Mesenchymal stem cell (in vitro differentiated cells and primary cell): ENCODE data around the gene RCC1.
"Not testable (repeated sequence)": the region's sequence is repeated elsewhere in the genome, so short reads cannot be mapped to it uniquely, and the experiment has no call there.

Experiments used
- DNase-seq: peaks from one replicate; pipeline ENCODE4 v3.0.0-alpha.2; 2013
- H2AFZ ChIP-seq: one replicate; pipeline ENCODE4 v1.6.1; 2013; ENCODE audit warnings: low read depth, mild to moderate bottlenecking, control low read depth, inconsistent platforms, low read length, moderate library complexity
- H2AK5ac ChIP-seq: 2 replicates; pipeline ENCODE4 v1.6.1; 2013; ENCODE audit warnings: low read length, moderate library complexity, mild to moderate bottlenecking, inconsistent platforms; ENCODE audit not compliant: severe bottlenecking
- H2BK120ac ChIP-seq: one replicate; pipeline ENCODE4 v1.6.1; 2013; ENCODE audit warnings: low read depth, mild to moderate bottlenecking, inconsistent platforms, low read length, moderate library complexity
- H2BK12ac ChIP-seq, 2 experiments: one replicate each; pipeline ENCODE4 v1.6.1; 2013; ENCODE audit warnings: inconsistent platforms in 2 of 2, low read length in 2 of 2, mild to moderate bottlenecking in 2 of 2, moderate library complexity in 2 of 2, control low read depth in 1 of 2
- H2BK15ac ChIP-seq: one replicate; pipeline ENCODE4 v1.6.1; 2013; ENCODE audit warnings: mild to moderate bottlenecking, low read depth, inconsistent platforms; ENCODE audit not compliant: poor library complexity, severe bottlenecking
- H2BK5ac ChIP-seq: 2 replicates; pipeline ENCODE4 v1.6.1; 2013; ENCODE audit warnings: low read depth, mild to moderate bottlenecking, low read length, control low read depth, inconsistent platforms; ENCODE audit not compliant: poor library complexity, severe bottlenecking
- H3K14ac ChIP-seq, 2 experiments: one replicate each; pipeline ENCODE4 v1.6.1; 2013; ENCODE audit warnings: inconsistent platforms in 2 of 2, low read length in 2 of 2, control low read depth in 1 of 2, mild to moderate bottlenecking in 1 of 2, moderate library complexity in 1 of 2
- H3K18ac ChIP-seq, 2 experiments: one replicate each; pipeline ENCODE4 v1.6.1; 2013; ENCODE audit warnings: inconsistent platforms in 2 of 2, low read length in 2 of 2, control low read depth in 1 of 2, low read depth in 1 of 2, mild to moderate bottlenecking in 1 of 2
- H3K23ac ChIP-seq, 2 experiments: one replicate each; pipeline ENCODE4 v1.6.1; 2013; ENCODE audit warnings: inconsistent platforms in 2 of 2, low read length in 2 of 2, mild to moderate bottlenecking in 2 of 2, moderate library complexity in 2 of 2, control low read depth in 1 of 2
- H3K27ac ChIP-seq: 2 replicates; pipeline ENCODE4 v1.5.1; 2013; ENCODE audit warnings: mild to moderate bottlenecking, moderate library complexity, low read length, control low read depth, inconsistent platforms; ENCODE audit not compliant: poor library complexity, severe bottlenecking
- H3K27me3 ChIP-seq, 2 experiments: 2 replicates each; pipeline versions ENCODE4 v1.6.1 to v1.7.0; 2013; ENCODE audit warnings: low read length in 2 of 2, mild to moderate bottlenecking in 2 of 2, moderate library complexity in 2 of 2, control low read depth in 1 of 2, inconsistent platforms in 1 of 2; ENCODE audit not compliant: control insufficient read depth in 1 of 2, insufficient read depth in 1 of 2
- H3K36me3 ChIP-seq, 2 experiments: 2 replicates each; pipeline versions ENCODE4 v1.6.1 to v1.7.0; 2013; ENCODE audit warnings: low read length in 2 of 2, control low read depth in 1 of 2, inconsistent platforms in 1 of 2, low read depth in 1 of 2, mild to moderate bottlenecking in 1 of 2; ENCODE audit not compliant: insufficient read depth in 2 of 2, control insufficient read depth in 1 of 2
- H3K4ac ChIP-seq, 2 experiments: one replicate each; pipeline ENCODE4 v1.6.1; 2013; ENCODE audit warnings: inconsistent platforms in 2 of 2, low read length in 2 of 2, mild to moderate bottlenecking in 2 of 2, moderate library complexity in 2 of 2, control low read depth in 1 of 2, low read depth in 1 of 2
- H3K4me1 ChIP-seq: 2 replicates; pipeline ENCODE4 v1.6.1; 2013; ENCODE audit warnings: low read depth, low read length, control low read depth; ENCODE audit not compliant: control insufficient read depth, insufficient read depth
- H3K4me2 ChIP-seq: 2 replicates; pipeline ENCODE4 v1.6.1; 2013; ENCODE audit warnings: low read length, mild to moderate bottlenecking, inconsistent platforms; ENCODE audit not compliant: poor library complexity, severe bottlenecking
- H3K4me3 ChIP-seq, 2 experiments: 2 replicates each; pipeline versions ENCODE4 v1.5.1 to v1.7.0; 2013; ENCODE audit warnings: low read length in 2 of 2, mild to moderate bottlenecking in 2 of 2, control low read depth in 1 of 2, low read depth in 1 of 2; ENCODE audit not compliant: insufficient read depth in 1 of 2
- H3K79me1 ChIP-seq: replicated peaks from 2 replicates; pipeline ENCODE4 v1.6.1; 2013; ENCODE audit warnings: mild to moderate bottlenecking, control low read depth, low read length, inconsistent platforms; ENCODE audit not compliant: poor library complexity, severe bottlenecking
- H3K9ac ChIP-seq: 2 replicates; pipeline ENCODE4 v1.7.0; 2013; ENCODE audit warnings: mild to moderate bottlenecking, low read length, moderate library complexity
- H3K9me3 ChIP-seq: 2 replicates; pipeline ENCODE4 v1.7.0; 2013; ENCODE audit warnings: mild to moderate bottlenecking, low read length; ENCODE audit not compliant: control insufficient read depth
- H4K8ac ChIP-seq: one replicate; pipeline ENCODE4 v1.6.1; 2013; ENCODE audit warnings: inconsistent platforms, mild to moderate bottlenecking, low read length, moderate library complexity
- H4K91ac ChIP-seq: one replicate; pipeline ENCODE4 v1.6.1; 2013; ENCODE audit warnings: mild to moderate bottlenecking, low read length, inconsistent platforms
- WGBS: methylation state at CpG from one replicate; pipeline ENCODE4 v1.1.7; 2013; ENCODE audit warnings: mixed read lengths; 5-methylcytosine and 5-hydroxymethylcytosine counted together

The RCC1 gene

DNA sequence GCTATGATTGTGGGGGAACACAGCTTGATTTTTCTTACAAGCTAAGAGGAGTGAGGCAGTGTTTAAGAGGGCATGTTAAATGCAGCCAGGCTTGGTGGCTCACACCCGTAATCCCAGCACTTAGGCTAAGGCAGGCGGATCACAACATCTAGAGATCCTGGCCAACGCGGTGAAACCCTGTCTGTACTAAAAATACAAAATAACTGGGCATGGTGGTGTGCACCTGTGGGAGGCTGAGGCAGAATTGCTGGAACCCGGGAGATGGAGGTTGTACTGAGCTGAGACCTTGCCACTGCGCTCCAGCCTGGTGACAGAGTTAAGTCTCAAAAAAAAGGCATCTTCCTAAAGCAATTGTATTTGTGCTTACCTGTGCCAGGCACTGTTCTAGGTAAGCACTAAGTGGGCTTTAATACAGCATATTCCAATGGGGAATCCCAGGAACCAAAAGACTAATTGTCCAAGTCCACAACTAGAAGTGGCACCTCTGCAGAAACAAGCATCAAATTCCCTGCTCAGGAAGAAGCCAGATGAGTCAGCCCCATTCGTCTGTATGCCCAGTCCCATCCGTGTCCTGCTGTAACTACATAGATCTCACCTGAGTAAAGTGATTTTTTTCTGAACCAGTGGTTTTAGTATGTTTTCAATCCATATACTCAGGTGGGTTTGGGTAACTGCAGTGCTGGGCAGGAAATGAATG, 4.6 kb downstream of the RCC1 start:
- no peak overlapping the region for H2AFZ ChIP-seq
- peak overlapping the region in 1 of 2 experiments; percentile 95 for H3K4me3 ChIP-seq
- H3K4me2 ChIP-seq = peak overlapping the region; percentile 17
- H2AK5ac ChIP-seq = peak overlapping the region; percentile 7
- no peak overlapping the region for H4K91ac ChIP-seq
- H3K9ac ChIP-seq = peak overlapping the region; percentile 94
- no peak overlapping the region for H3K14ac ChIP-seq
- peaks cover under 1% of the 10 kb centered on the region for H3K79me1 ChIP-seq
- H2BK15ac ChIP-seq = no peak overlapping the region
- no peaks in the 10 kb centered on the region for H3K9me3 ChIP-seq
- peaks cover 42 to 62% of the 10 kb centered on the region in 2 experiments for H3K36me3 ChIP-seq
- WGBS = 71% methylated on average over 8 of the region's 8 CpGs
- peak overlapping the region in 1 of 2 experiments; percentile 25 for H3K18ac ChIP-seq
- H3K27ac ChIP-seq = peak overlapping the region; percentile 87
- H3K4me1 ChIP-seq = peaks cover 11% of the 10 kb centered on the region
- H3K27me3 ChIP-seq = no peaks in the 10 kb centered on the region
- H2BK120ac ChIP-seq = no peak overlapping the region
- no peak overlapping the region for H3K4ac ChIP-seq
- H2BK5ac ChIP-seq = no peak overlapping the region
- no peak overlapping the region for H3K23ac ChIP-seq
- H4K8ac ChIP-seq = peak overlapping the region; percentile 52
- DNase-seq = peak; percentile 44
- no peak overlapping the region for H2BK12ac ChIP-seq

DNA sequence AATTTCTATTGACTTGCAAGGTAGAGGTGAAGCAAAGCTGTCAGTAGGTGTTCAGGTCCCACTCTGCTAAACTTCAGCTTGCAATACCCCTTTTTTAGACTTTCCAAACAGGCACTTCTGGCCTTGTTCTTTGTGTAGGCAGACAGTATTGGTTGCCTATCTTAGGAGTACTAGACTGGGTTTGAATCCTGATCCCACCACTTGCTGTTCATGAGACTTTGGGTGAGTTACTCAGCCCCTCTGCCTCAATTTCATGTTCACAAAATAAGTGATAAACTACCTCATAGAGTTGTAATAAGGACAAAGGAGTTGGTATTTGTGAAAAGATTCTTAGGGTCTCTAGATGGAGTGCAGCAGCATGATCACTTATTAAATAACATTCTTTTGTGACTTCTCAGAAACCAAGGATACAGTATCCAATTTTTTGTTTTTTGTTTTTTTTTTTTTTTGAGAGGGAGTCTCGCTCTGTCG, 5.2 kb downstream of the RCC1 start:
- Histone ChIP-seq H3K27me3 (no peaks in the 10 kb centered on the region), H2BK15ac (no peak overlapping the region), H3K79me1 (no peaks in the 10 kb centered on the region), H2BK120ac (no peak overlapping the region), H4K91ac (no peak overlapping the region), H3K27ac (peak overlapping the region; percentile 87), H3K4me3 (no peak overlapping the region), H3K4me2 (no peak overlapping the region), H3K9ac (peak overlapping the region; percentile 94), H2BK5ac (no peak overlapping the region), H3K4me1 (peaks cover 10% of the 10 kb centered on the region), H4K8ac (no peak overlapping the region), H3K4ac (no peak overlapping the region), H2BK12ac (no peak overlapping the region), H3K9me3 (no peaks in the 10 kb centered on the region), H2AFZ (no peak overlapping the region), H3K23ac (no peak overlapping the region), H2AK5ac (no peak overlapping the region), H3K36me3 (peaks cover 42 to 62% of the 10 kb centered on the region in 2 experiments), H3K14ac (no peak overlapping the region), H3K18ac (no peak overlapping the region)
- WGBS = 76% methylated on average over 2 of the region's 2 CpGs
- DNase-seq = peak; percentile 38

DNA sequence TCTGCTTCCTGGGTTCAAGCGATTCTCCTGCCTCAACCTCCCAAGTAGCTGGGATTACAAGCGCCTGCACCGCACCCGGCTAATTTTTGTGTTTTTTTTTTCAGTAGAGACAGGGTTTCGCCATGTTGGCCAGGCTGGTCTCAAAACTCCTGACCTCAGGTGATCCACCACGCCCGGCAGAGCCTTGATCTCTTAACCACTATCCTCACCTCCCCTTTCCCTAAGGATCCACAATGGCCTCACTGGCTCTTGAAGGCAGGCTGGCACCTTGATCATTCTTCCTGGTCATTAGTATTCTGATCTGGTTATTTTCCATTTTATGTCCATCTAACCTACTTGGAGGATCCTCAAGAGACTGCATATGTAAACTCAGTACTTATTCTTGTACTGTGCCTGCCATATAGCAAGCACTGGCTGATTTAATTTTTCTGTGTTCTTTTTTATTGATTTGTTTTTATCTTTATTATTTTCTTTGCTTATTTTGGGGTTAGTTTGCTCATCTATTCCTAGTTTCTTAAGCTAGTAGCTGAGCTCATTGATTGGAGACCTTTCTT, 6.3 kb downstream of the RCC1 start:
- Histone ChIP-seq H3K36me3 (peaks cover 41 to 59% of the 10 kb centered on the region in 2 experiments), H4K8ac (no peak overlapping the region)
- peak; percentile 31 for DNase-seq

DNA sequence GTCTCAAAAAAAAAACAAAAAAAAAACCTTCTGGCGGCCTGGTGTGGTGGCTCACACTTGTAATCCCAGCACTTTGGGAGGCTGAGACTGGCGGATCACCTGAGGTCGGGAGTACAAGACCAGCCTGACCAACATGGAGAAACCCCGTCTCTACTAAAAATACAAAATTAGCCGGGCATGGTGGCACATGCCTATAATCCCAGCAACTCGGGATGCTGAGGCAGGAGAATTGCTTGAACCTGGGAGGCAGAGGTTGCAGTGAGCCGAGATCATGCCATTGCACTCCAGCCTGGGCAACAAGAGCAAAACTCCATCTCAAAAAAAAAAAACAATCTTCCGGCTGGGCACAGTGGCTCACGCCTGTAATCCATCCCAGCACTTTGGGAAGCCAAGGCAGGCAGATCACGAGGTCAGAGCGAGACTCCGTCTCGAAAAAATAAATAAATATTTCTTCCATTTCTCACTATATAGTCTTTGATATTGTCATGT, 8.6 kb downstream of the RCC1 start:
- H2AK5ac ChIP-seq, H2BK12ac ChIP-seq, H3K14ac ChIP-seq, H2AFZ ChIP-seq, DNase-seq, H3K4me2 ChIP-seq, H4K8ac ChIP-seq, H2BK120ac ChIP-seq, H3K18ac ChIP-seq, H3K9ac ChIP-seq, H3K27me3 ChIP-seq, H2BK5ac ChIP-seq, H4K91ac ChIP-seq, H3K23ac ChIP-seq, H3K79me1 ChIP-seq, H3K4me3 ChIP-seq, H3K9me3 ChIP-seq, H2BK15ac ChIP-seq, H3K4ac ChIP-seq: not testable (repeated sequence)
- peaks cover 32 to 37% of the 10 kb centered on the region in 2 experiments for H3K36me3 ChIP-seq
- WGBS = 73% methylated on average over 13 of the region's 13 CpGs
- peak overlapping the region; percentile 30 for H3K27ac ChIP-seq
- H3K4me1 ChIP-seq = peaks cover 18% of the 10 kb centered on the region

More for the DNA sequence above, 6.3 kb downstream of the RCC1 start:
- WGBS = 80% methylated on average over 3 of the region's 7 CpGs
- Histone ChIP-seq H3K4me2 (no peak overlapping the region), H3K4ac (no peak overlapping the region), H3K27me3 (no peaks in the 10 kb centered on the region), H3K4me3 (no peak overlapping the region), H3K27ac (peak overlapping the region; percentile 62), H3K23ac (no peak overlapping the region), H3K79me1 (no peaks in the 10 kb centered on the region), H2BK12ac (no peak overlapping the region), H2BK5ac (no peak overlapping the region), H3K9me3 (no peaks in the 10 kb centered on the region), H3K18ac (peak overlapping the region in 1 of 2 experiments; percentile 52), H3K9ac (peak overlapping the region; percentile 1), H3K14ac (no peak overlapping the region), H2AFZ (no peak overlapping the region), H3K4me1 (peaks cover 10% of the 10 kb centered on the region), H2BK120ac (no peak overlapping the region), H2AK5ac (no peak overlapping the region), H4K91ac (no peak overlapping the region), H2BK15ac (no peak overlapping the region)
